Effector memory CD8-positive, alpha-beta T cell (primary cell): ENCODE data around the gene BPGM.
"Not testable (repeated sequence)": the region's sequence is repeated elsewhere in the genome, so short reads cannot be mapped to it uniquely, and the experiment has no call there.

ENCODE experiments used
- ATAC-seq: fragments of 150-1000 bp; cut with Tn5 transposase; replicated peaks from 2 replicates; pipeline ENCODE4 v1.10.0; 2021; ENCODE audit warnings: mild to moderate bottlenecking, moderate library complexity
- DNase-seq, 3 experiments: peaks; one replicate each; pipeline ENCODE4 v3.0.0; 2021
- H3K27ac Mint-ChIP-seq, 2 donors: one replicate each; pipeline ENCODE4 v1.8.0; 2022; ENCODE audit warnings: mild to moderate bottlenecking in 2 of 2, mixed read lengths in 2 of 2, moderate library complexity in 2 of 2
- H3K27me3 Mint-ChIP-seq, 2 donors: one replicate each; pipeline ENCODE4 v1.8.0; 2022; ENCODE audit warnings: mixed read lengths in 2 of 2
- H3K36me3 Mint-ChIP-seq: one replicate; pipeline ENCODE4 v1.8.0; 2022; ENCODE audit warnings: mild to moderate bottlenecking, moderate library complexity, mixed read lengths; ENCODE audit not compliant: insufficient read depth
- H3K4me1 Mint-ChIP-seq, 2 donors: one replicate each; pipeline ENCODE4 v1.8.0; 2022; ENCODE audit warnings: low read depth in 2 of 2, mixed read lengths in 2 of 2
- H3K4me3 Mint-ChIP-seq, 2 donors: one replicate each; pipeline ENCODE4 v1.8.0; 2022; ENCODE audit warnings: mild to moderate bottlenecking in 2 of 2, mixed read lengths in 2 of 2, moderate library complexity in 2 of 2
- H3K9me3 Mint-ChIP-seq, 2 donors: one replicate each; pipeline ENCODE4 v1.8.0; 2022; ENCODE audit warnings: mixed read lengths in 2 of 2

BPGM gene

GRCh38 chr7:134660961-134661376 lies 14.3 kb downstream of the BPGM start:
- Mint-ChIP-seq H3K4me1 (peaks cover 22 to 23% of the 10 kb centered on the region in 2 donors), H3K36me3 (peaks cover 20% of the 10 kb centered on the region), H3K27me3 (no peaks in the 10 kb centered on the region), H3K9me3 (peaks cover 0 to 8% of the 10 kb centered on the region in 2 donors), H3K4me3 (no peak overlapping the region), H3K27ac (no peak overlapping the region)
- DNase-seq (no peak), ATAC-seq (no peak)

- ATAC-seq (no peak), DNase-seq (no peak)
- Mint-ChIP-seq H3K27ac (peak overlapping the region; percentile 24 to 49), H3K9me3 (peaks cover 0 to 8% of the 10 kb centered on the region in 2 donors), H3K4me3 (no peak overlapping the region), H3K4me1 (peaks cover 18 to 21% of the 10 kb centered on the region in 2 donors), H3K36me3 (peaks cover 20% of the 10 kb centered on the region), H3K27me3 (no peaks in the 10 kb centered on the region)
These were observed 15.7 kb downstream of the BPGM start for GRCh38 chr7:134662166-134662870.

- Mint-ChIP-seq H3K36me3 (peaks cover 20% of the 10 kb centered on the region), H3K27ac (peak overlapping the region in 1 of 2 donors; percentile 24), H3K4me3 (no peak overlapping the region), H3K27me3 (no peaks in the 10 kb centered on the region), H3K9me3 (peaks cover 0 to 8% of the 10 kb centered on the region in 2 donors), H3K4me1 (peaks cover 14 to 20% of the 10 kb centered on the region in 2 donors)
- no peak for ATAC-seq
- DNase-seq: no peak
These were observed 16.2 kb downstream of the BPGM start for GRCh38 chr7:134662871-134663205.

DNA sequence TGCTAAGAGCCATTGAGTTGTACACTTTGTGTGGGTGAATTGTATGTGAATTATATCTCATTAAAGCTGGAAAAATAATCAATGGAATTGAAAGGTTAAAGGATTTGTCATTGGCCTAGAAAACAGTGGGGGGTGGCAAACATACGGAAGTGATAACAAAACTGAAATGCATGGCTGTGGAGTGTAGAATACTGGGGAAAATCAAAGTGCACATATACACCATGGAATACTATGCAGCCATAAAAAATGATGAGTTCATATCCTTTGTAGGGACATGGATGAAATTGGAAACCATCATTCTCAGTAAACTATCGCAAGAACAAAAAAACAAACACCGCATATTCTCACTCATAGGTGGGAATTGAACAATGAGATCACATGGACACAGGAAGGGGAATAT lies 18.4 kb downstream of the BPGM start:
- Mint-ChIP-seq H3K36me3 (peaks cover 20% of the 10 kb centered on the region), H3K27ac (peak overlapping the region in 1 of 2 donors; percentile 1), H3K4me1 (peaks cover 12 to 35% of the 10 kb centered on the region in 2 donors)

GRCh38 chr7:134667899-134668298 lies 21.2 kb downstream of the BPGM start:
- no peak for DNase-seq
- H3K4me1 Mint-ChIP-seq: peaks cover 9 to 41% of the 10 kb centered on the region in 2 donors
- H3K36me3 Mint-ChIP-seq: peaks cover 4% of the 10 kb centered on the region
- H3K27ac Mint-ChIP-seq: peak overlapping the region in 1 of 2 donors; percentile 98
- no peak for ATAC-seq
- peaks cover 0 to 8% of the 10 kb centered on the region in 2 donors for H3K9me3 Mint-ChIP-seq
- H3K4me3 Mint-ChIP-seq: no peak overlapping the region
- H3K27me3 Mint-ChIP-seq: no peaks in the 10 kb centered on the region

More for the DNA sequence above, 18.4 kb downstream of the BPGM start:
- not testable (repeated sequence) for H3K9me3 Mint-ChIP-seq, H3K4me3 Mint-ChIP-seq, ATAC-seq, DNase-seq, H3K27me3 Mint-ChIP-seq

- Mint-ChIP-seq H3K27me3 (no peaks in the 10 kb centered on the region), H3K27ac (peak overlapping the region; percentile 92 to 98), H3K9me3 (peaks cover 0 to 7% of the 10 kb centered on the region in 2 donors), H3K36me3 (peaks cover 2% of the 10 kb centered on the region), H3K4me3 (peak overlapping the region; percentile 45 to 67), H3K4me1 (peaks cover 9 to 41% of the 10 kb centered on the region in 2 donors)
- peak in 2 of 3 experiments; percentile 2 to 20 for DNase-seq
- peak; percentile 52 for ATAC-seq
These were observed 22.7 kb downstream of the BPGM start for GRCh38 chr7:134669388-134669787.

GRCh38 chr7:134669845-134670373 lies 23.3 kb downstream of the BPGM start:
- H3K4me1 Mint-ChIP-seq: peaks cover 9 to 41% of the 10 kb centered on the region in 2 donors
- DNase-seq: peak; percentile 72 to 76 (median 73)

GRCh38 chr7:134671609-134672008 lies 25.0 kb downstream of the BPGM start:
- DNase-seq (no peak), ATAC-seq (no peak)
- Mint-ChIP-seq H3K4me3 (no peak overlapping the region), H3K36me3 (peaks cover 6% of the 10 kb centered on the region), H3K27ac (peak overlapping the region; percentile 92 to 98), H3K4me1 (peaks cover 11 to 43% of the 10 kb centered on the region in 2 donors), H3K27me3 (no peaks in the 10 kb centered on the region), H3K9me3 (no peaks in the 10 kb centered on the region)

More at GRCh38 chr7:134669845-134670373, 23.3 kb downstream of the BPGM start:
- Mint-ChIP-seq H3K27me3 (no peaks in the 10 kb centered on the region), H3K4me3 (peak overlapping the region; percentile 45 to 67), H3K36me3 (peaks cover 5% of the 10 kb centered on the region), H3K9me3 (peaks cover 0 to 2% of the 10 kb centered on the region in 2 donors), H3K27ac (peak overlapping the region; percentile 92 to 98)
- ATAC-seq: peak; percentile 95

- Mint-ChIP-seq H3K27ac (peak overlapping the region in 1 of 2 donors; percentile 81), H3K4me1 (peaks cover 16 to 41% of the 10 kb centered on the region in 2 donors)
These were observed 27.8 kb downstream of the BPGM start for GRCh38 chr7:134674424-134674823.

DNA sequence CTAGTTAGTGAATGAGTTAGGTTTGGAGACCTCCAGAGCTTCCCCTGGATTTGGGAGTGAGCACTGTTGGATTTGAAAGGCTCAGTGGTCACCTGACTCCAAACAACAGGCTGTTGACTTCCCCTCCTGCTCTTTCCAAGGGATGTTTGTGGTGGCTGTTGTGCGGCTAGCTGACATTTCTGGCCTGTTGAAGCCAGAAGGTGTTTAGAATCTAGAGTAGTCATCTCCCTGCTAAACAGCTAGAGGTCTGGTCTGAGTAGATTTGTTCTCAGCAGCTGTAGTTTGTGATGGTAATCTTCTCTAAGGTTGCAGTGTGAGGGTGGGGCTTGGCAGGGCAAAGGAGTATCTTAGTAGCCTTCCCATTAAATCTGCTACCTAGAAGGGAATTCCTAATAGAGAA lies 30.1 kb downstream of the BPGM start:
- Mint-ChIP-seq H3K36me3 (peaks cover 21% of the 10 kb centered on the region), H3K27me3 (no peaks in the 10 kb centered on the region), H3K4me3 (no peak overlapping the region), H3K27ac (peak overlapping the region; percentile 74 to 81), H3K4me1 (peaks cover 8 to 23% of the 10 kb centered on the region in 2 donors), H3K9me3 (no peaks in the 10 kb centered on the region)
- no peak for ATAC-seq
- no peak for DNase-seq

More at GRCh38 chr7:134674424-134674823, 27.8 kb downstream of the BPGM start:
- Mint-ChIP-seq H3K27me3 (no peaks in the 10 kb centered on the region), H3K9me3 (no peaks in the 10 kb centered on the region), H3K36me3 (peaks cover 14% of the 10 kb centered on the region), H3K4me3 (no peak overlapping the region)
- no peak for ATAC-seq
- DNase-seq: no peak

GRCh38 chr7:134678115-134678514 lies 31.5 kb downstream of the BPGM start:
- no peak for ATAC-seq
- H3K27ac Mint-ChIP-seq: peak overlapping the region; percentile 74 to 81
- H3K9me3 Mint-ChIP-seq: no peaks in the 10 kb centered on the region

DNA sequence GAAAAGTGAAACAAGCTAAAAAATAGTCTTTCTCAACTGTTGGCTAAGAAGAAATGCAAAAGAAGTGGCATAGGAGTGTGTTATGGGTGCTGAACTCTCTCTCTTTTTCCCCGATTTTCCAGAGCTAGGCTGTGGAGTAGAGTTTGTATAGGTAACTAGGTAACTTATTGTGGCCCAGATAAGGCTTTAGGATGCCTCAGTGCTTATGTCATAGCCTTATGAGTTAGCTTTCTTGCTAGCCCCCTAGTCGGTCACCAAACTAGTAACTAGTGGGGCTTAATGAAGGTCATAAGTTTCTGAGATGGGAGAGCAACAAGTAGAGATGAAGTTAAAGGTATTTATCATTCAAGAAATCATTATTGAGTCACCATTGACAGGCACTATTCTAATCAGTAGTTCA lies 32.4 kb downstream of the BPGM start:
- no peak for ATAC-seq
- peaks cover 19% of the 10 kb centered on the region for H3K36me3 Mint-ChIP-seq
- peaks cover 8 to 19% of the 10 kb centered on the region in 2 donors for H3K4me1 Mint-ChIP-seq
- no peak for DNase-seq
- H3K9me3 Mint-ChIP-seq: no peaks in the 10 kb centered on the region
- H3K27ac Mint-ChIP-seq: peak overlapping the region; percentile 23 to 81
- H3K4me3 Mint-ChIP-seq: no peak overlapping the region
- H3K27me3 Mint-ChIP-seq: no peaks in the 10 kb centered on the region

More at GRCh38 chr7:134678115-134678514, 31.5 kb downstream of the BPGM start:
- H3K4me3 Mint-ChIP-seq: no peak overlapping the region
- peaks cover 21% of the 10 kb centered on the region for H3K36me3 Mint-ChIP-seq
- no peaks in the 10 kb centered on the region for H3K27me3 Mint-ChIP-seq
- H3K4me1 Mint-ChIP-seq: peaks cover 8 to 19% of the 10 kb centered on the region in 2 donors
- no peak for DNase-seq

- no peak overlapping the region for H3K27ac Mint-ChIP-seq
- DNase-seq: no peak
- H3K4me1 Mint-ChIP-seq: no peaks in the 10 kb centered on the region
- H3K36me3 Mint-ChIP-seq: peaks cover 10% of the 10 kb centered on the region
- ATAC-seq: no peak
- no peak overlapping the region for H3K4me3 Mint-ChIP-seq
- H3K9me3 Mint-ChIP-seq: no peaks in the 10 kb centered on the region
- H3K27me3 Mint-ChIP-seq: peaks cover 0 to 14% of the 10 kb centered on the region in 2 donors
These were observed 37.5 kb downstream of the BPGM start for GRCh38 chr7:134684165-134684564.

GRCh38 chr7:134685250-134685649 lies 38.6 kb downstream of the BPGM start:
- no peaks in the 10 kb centered on the region for H3K4me1 Mint-ChIP-seq
- DNase-seq (no peak), ATAC-seq (no peak)
- no peak overlapping the region for H3K4me3 Mint-ChIP-seq
- H3K27ac Mint-ChIP-seq: no peak overlapping the region
- no peaks in the 10 kb centered on the region for H3K36me3 Mint-ChIP-seq
- H3K9me3 Mint-ChIP-seq: no peaks in the 10 kb centered on the region
- H3K27me3 Mint-ChIP-seq: peaks cover 0 to 14% of the 10 kb centered on the region in 2 donors
